ENCODE measurements around the gene SLC15A3. TPM values are rescaled to one million over a fixed set of nuclear protein-coding genes. Genes with fewer than 3 reads are reported as not detected.

SLC15A3 gene
- total RNA-seq, 4 donors from 2014 or later: 4.0 to 11.5 (median 7.9) TPM

- intact Hi-C loops (cut with DNase I): no loop called here
- 62 to 80% methylated on average over 3 to 5 of the region's 15 CpGs for WGBS, 2 donors
- H3K27ac ChIP-seq: peak overlapping the region; percentile 10 to 45 (median 42)
- no peaks in the 10 kb centered on the region for H3K36me3 ChIP-seq
- no peak for TF ChIP-seq POLR2A (IDR thresholded peaks at IDR 0.05)
- TF ChIP-seq, protein P1, sequence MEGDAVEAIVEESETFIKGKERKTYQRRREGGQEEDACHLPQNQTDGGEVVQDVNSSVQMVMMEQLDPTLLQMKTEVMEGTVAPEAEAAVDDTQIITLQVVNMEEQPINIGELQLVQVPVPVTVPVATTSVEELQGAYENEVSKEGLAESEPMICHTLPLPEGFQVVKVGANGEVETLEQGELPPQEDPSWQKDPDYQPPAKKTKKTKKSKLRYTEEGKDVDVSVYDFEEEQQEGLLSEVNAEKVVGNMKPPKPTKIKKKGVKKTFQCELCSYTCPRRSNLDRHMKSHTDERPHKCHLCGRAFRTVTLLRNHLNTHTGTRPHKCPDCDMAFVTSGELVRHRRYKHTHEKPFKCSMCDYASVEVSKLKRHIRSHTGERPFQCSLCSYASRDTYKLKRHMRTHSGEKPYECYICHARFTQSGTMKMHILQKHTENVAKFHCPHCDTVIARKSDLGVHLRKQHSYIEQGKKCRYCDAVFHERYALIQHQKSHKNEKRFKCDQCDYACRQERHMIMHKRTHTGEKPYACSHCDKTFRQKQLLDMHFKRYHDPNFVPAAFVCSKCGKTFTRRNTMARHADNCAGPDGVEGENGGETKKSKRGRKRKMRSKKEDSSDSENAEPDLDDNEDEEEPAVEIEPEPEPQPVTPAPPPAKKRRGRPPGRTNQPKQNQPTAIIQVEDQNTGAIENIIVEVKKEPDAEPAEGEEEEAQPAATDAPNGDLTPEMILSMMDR (IDR thresholded peaks at IDR 0.05): no peak
- peaks cover 0 to 3% (median 0%) of the 10 kb centered on the region in 3 donors for H3K9me3 ChIP-seq
- no peak for DNase-seq
- H3K4me3 ChIP-seq: peak overlapping the region; percentile 11 to 51 (median 26)
- no peaks in the 10 kb centered on the region for H3K27me3 ChIP-seq
- H3K4me1 ChIP-seq: peaks cover 0 to 21% (median 0%) of the 10 kb centered on the region in 3 donors
Measured at GRCh38 chr11:60972182-60973030, 20.4 kb upstream of the SLC15A3 start.

GRCh38 chr11:60971520-60971919 is 19.5 kb upstream of the SLC15A3 start, which contains the start of gene CD6:
Gene CD6, plus strand, starts transcription at chr11:60971680. Its CDS starts 186 bp downstream, at chr11:60971866.
- H3K4me3 ChIP-seq: peak within 1 kb of the TSS; percentile 11 to 51 (median 26)
- H3K36me3 ChIP-seq: no peaks in the 10 kb centered on the region
- peak within 1 kb of the TSS; percentile 39 to 50 (median 44) for H3K27ac ChIP-seq
- intact Hi-C loops (cut with DNase I): no loop called here
- peaks cover 0 to 17% (median 0%) of the 10 kb centered on the region in 3 donors for H3K4me1 ChIP-seq
- TF ChIP-seq, protein P1 (IDR thresholded peaks at IDR 0.05): no peak
- TF ChIP-seq POLR2A (IDR thresholded peaks at IDR 0.05): peak in 1 of 4 donors; percentile 40
- DNase-seq: no peak
- no peaks in the 10 kb centered on the region for H3K27me3 ChIP-seq
- 75 to 79% methylated on average over 13 to 15 of the region's 16 CpGs for WGBS, 2 donors
- H3K9me3 ChIP-seq: peaks cover 0 to 3% (median 0%) of the 10 kb centered on the region in 3 donors

DNA sequence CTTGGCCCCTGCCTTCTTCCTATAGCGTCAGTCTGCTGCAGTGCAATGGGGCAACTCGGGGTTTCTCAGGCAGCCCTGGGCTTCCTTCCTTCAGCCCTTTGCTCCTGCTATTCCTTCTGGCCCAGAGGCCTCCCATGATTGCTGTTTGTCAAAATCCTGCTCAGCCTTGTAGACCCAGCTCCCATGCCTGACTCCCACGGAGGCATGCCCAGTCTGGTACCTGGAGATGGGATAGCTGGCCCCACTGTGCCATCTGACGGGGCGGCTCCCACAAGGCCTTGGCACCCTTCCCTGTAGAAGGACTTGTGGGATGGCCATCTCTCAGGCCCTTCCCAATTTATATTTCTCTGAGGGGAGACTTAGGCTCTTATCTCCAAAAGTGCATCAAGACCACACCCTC is 18.9 kb upstream of the SLC15A3 start:
- 58 to 64% methylated on average over 4 to 5 of the region's 5 CpGs for WGBS, 2 donors
- Histone ChIP-seq H3K4me1 (peaks cover 0 to 17% (median 0%) of the 10 kb centered on the region in 3 donors), H3K27ac (no peak overlapping the region), H3K27me3 (no peaks in the 10 kb centered on the region), H3K9me3 (peaks cover 0 to 3% (median 0%) of the 10 kb centered on the region in 3 donors), H3K4me3 (no peak overlapping the region), H3K36me3 (no peaks in the 10 kb centered on the region)
- intact Hi-C loops (cut with DNase I): no loop called here
- TF ChIP-seq, protein P1 (IDR thresholded peaks at IDR 0.05): no peak
- TF ChIP-seq POLR2A (IDR thresholded peaks at IDR 0.05): no peak
- no peak for DNase-seq

GRCh38 chr11:60970369-60970774 is 18.4 kb upstream of the SLC15A3 start:
- intact Hi-C loops (cut with DNase I): no loop called here
- peaks cover 0 to 3% (median 0%) of the 10 kb centered on the region in 3 donors for H3K9me3 ChIP-seq
- no peak overlapping the region for H3K4me3 ChIP-seq
- H3K36me3 ChIP-seq: no peaks in the 10 kb centered on the region
- H3K27me3 ChIP-seq: no peaks in the 10 kb centered on the region
- 38% methylated on average over 4 of the region's 9 CpGs; no CpG with 5 or more reads in 1 of the 2 donors for WGBS, 2 donors
- no peak for DNase-seq
- TF ChIP-seq POLR2A (IDR thresholded peaks at IDR 0.05): no peak
- TF ChIP-seq, protein P1 (IDR thresholded peaks at IDR 0.05): peak; percentile 81 to 92 (median 86)
- H3K27ac ChIP-seq: no peak overlapping the region
- H3K4me1 ChIP-seq: peaks cover 0 to 17% (median 0%) of the 10 kb centered on the region in 3 donors

DNA sequence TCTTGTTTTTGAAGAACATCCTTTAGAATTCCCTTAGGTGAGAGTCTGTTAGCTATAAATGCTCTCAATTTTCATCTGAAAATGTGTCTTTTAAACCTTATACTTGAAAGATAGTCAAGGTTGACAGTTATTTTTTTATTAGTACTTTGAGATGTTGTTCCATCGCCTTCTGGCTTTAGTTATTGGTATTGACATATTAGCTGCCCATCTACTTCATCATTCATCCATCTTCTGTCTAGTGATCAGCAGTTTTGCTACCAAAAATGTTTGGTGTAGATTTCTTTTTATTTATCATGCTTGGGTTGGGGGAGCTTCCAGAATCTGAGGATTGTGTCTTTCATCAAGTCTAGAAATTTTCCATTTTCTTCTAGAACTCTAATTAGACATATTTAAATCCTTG is 16.2 kb upstream of the SLC15A3 start:
- TF ChIP-seq POLR2A (IDR thresholded peaks at IDR 0.05): no peak
- TF ChIP-seq, protein P1 (IDR thresholded peaks at IDR 0.05): no peak
- Histone ChIP-seq H3K27me3 (no peaks in the 10 kb centered on the region), H3K36me3 (no peaks in the 10 kb centered on the region), H3K27ac (no peak overlapping the region), H3K4me3 (no peak overlapping the region), H3K9me3 (peaks cover 0 to 3% (median 0%) of the 10 kb centered on the region in 3 donors), H3K4me1 (peaks cover 0 to 8% (median 0%) of the 10 kb centered on the region in 3 donors)
- DNase-seq: no peak
- intact Hi-C loops (cut with DNase I): no loop called here
- 52 to 92% methylated on average over 1 of the region's 1 CpG for WGBS, 2 donors

All from esophagus squamous epithelium (tissue), 5 donors.